ENCODE data around the gene HDAC4. TPM values are rescaled to one million over a fixed set of nuclear protein-coding genes. Genes with fewer than 3 reads are reported as not detected.

Gene HDAC4
- total RNA-seq, 1 experiment from 2014 or later = 32.0 TPM

DNA sequence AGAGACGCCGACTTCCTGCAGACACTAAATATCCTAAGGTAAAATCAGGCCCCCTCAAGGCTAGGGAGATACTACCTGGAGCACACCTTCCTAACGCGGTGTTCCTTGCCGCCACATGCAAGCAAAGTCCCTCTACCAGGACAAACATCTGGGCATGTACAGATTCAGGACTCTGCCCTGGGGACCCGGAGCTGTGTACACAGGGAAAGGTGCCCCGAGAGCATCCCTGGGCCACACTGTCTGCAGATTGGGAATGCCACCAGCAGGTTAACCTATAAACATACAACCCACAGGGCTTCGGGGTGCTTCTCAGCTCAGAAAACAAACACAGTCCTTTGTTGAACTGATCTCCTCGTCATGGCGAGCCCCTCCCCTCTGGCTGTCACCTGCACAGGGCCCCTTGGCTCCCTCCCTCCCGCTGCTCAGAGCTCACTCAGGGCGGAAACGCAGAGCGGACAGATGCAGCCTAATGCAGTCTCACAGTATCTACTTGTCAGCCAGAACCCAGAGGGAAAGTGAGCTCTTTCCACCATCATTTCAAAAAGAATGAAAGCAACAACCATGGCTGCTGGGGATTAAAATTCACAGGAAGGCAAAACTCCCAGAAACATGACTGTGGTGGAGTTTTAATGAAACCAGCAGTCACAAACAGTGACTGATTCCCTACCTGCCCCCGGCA is 218.8 kb downstream of the HDAC4 start:
- Mint-ChIP-seq H3K36me3 (ENCODE audit: insufficient read depth in 1 of 3, low read depth in 3 of 3) (peaks cover 31 to 37% (median 34%) of the 10 kb centered on the region in 3 experiments), H3K9me3 (peaks cover 7 to 10% of the 10 kb centered on the region in 2 experiments; a peak in 2 of 5 replicates), H3K4me1 (peaks cover 9% of the 10 kb centered on the region in 2 experiments; a peak in 3 of 4 replicates), H3K27ac (peak overlapping the region in 1 of 3 experiments; percentile 61; a peak in 1 of 7 replicates), H3K4me3 (no peak overlapping the region), H3K27me3 (ENCODE audit: low read depth) (no peaks in the 10 kb centered on the region)
- peak; percentile 27 for DNase-seq
- Histone ChIP-seq H3K4me2 (ENCODE audit: insufficient read depth, insufficient read length, low read length) (no peak overlapping the region), H4K8ac (replicated peaks; ENCODE audit: insufficient read length, low read depth, low read length) (no peak overlapping the region), H3K27ac (ENCODE audit: insufficient read length, low read depth, low read length) (no peak overlapping the region), H2BK20ac (ENCODE audit: low read depth, low read length, poor library complexity, severe bottlenecking) (no peak overlapping the region), H3K4ac (ENCODE audit: low read depth, low read length) (no peak overlapping the region), H3K14ac (ENCODE audit: insufficient read depth, low read length) (no peak overlapping the region), H3K56ac (ENCODE audit: insufficient read length, low read depth, low read length) (no peak overlapping the region), H3K9me3 (ENCODE audit: control insufficient read depth, low read depth, low read length) (no peaks in the 10 kb centered on the region), H3K4me1 (ENCODE audit: insufficient read depth, low read length) (no peaks in the 10 kb centered on the region), H3K23ac (ENCODE audit: insufficient read length, low read depth, low read length) (no peak overlapping the region), H3K79me2 (ENCODE audit: insufficient read depth, low read length) (no peaks in the 10 kb centered on the region), H3T11ph (ENCODE audit: low read length) (no peak overlapping the region), H3K9ac (ENCODE audit: extremely low read depth, insufficient read length, low read length) (no peak overlapping the region), H4K5ac (ENCODE audit: insufficient read length, low read depth, low read length) (no peak overlapping the region), H2BK15ac (ENCODE audit: low read depth, low read length) (no peak overlapping the region), H4K91ac (ENCODE audit: insufficient read length, low read depth, low read length) (no peak overlapping the region), H2AK5ac (ENCODE audit: insufficient read length, low read length) (no peak overlapping the region), H3K79me1 (ENCODE audit: insufficient read depth, low read depth, low read length, poor library complexity, severe bottlenecking) (no peaks in the 10 kb centered on the region), H4K20me1 (ENCODE audit: control insufficient read depth, insufficient read depth, insufficient read length) (no peaks in the 10 kb centered on the region), H2BK120ac (ENCODE audit: low read depth, low read length, poor library complexity, severe bottlenecking) (no peak overlapping the region), H2AFZ (ENCODE audit: low read length) (no peak overlapping the region), H2BK12ac (ENCODE audit: insufficient read length, low read depth, low read length) (no peak overlapping the region), H3K27me3 (ENCODE audit: insufficient read depth, low read length) (no peaks in the 10 kb centered on the region), H3K23me2 (ENCODE audit: insufficient read length, low read depth, low read length, poor library complexity, severe bottlenecking) (no peaks in the 10 kb centered on the region), H3K18ac (ENCODE audit: insufficient read length, low read depth, low read length) (no peak overlapping the region), H2BK5ac (ENCODE audit: insufficient read length, low read length) (no peak overlapping the region)
- WGBS (ENCODE audit: extremely low coverage, insufficient read length, low lambda C conversion rate) = no CpG with 5 or more reads among the region's 15 CpGs
- TF ChIP-seq, protein P1, sequence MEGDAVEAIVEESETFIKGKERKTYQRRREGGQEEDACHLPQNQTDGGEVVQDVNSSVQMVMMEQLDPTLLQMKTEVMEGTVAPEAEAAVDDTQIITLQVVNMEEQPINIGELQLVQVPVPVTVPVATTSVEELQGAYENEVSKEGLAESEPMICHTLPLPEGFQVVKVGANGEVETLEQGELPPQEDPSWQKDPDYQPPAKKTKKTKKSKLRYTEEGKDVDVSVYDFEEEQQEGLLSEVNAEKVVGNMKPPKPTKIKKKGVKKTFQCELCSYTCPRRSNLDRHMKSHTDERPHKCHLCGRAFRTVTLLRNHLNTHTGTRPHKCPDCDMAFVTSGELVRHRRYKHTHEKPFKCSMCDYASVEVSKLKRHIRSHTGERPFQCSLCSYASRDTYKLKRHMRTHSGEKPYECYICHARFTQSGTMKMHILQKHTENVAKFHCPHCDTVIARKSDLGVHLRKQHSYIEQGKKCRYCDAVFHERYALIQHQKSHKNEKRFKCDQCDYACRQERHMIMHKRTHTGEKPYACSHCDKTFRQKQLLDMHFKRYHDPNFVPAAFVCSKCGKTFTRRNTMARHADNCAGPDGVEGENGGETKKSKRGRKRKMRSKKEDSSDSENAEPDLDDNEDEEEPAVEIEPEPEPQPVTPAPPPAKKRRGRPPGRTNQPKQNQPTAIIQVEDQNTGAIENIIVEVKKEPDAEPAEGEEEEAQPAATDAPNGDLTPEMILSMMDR (conservative IDR thresholded peaks at IDR 0.05) = no peak
